HCT116 (cell line): ENCODE measurements around the gene CFAP43.

Experiments
- ATF3 ChIP-seq: IDR thresholded peaks from 2 replicates; pipeline ENCODE4 v1.6.1; 2012
- EGR1 ChIP-seq: IDR thresholded peaks from 2 replicates; pipeline ENCODE4 v1.6.1; 2012; ENCODE audit warnings: low read depth
- EZH2 ChIP-seq: fragments of 200-600 bp; sonication (generic); IDR thresholded peaks from 2 replicates; pipeline ENCODE4 v1.6.1; 2017; ENCODE audit warnings: antibody characterized with exemption, mixed run types
- JUND ChIP-seq: IDR thresholded peaks from 2 replicates; pipeline ENCODE4 v1.6.1; 2012
- MAX ChIP-seq: IDR thresholded peaks from 2 replicates; pipeline ENCODE4 v1.6.1; 2012
- POLR2A ChIP-seq: IDR thresholded peaks from 2 replicates; pipeline ENCODE4 v1.7.0; 2011; ENCODE audit warnings: borderline replicate concordance; ENCODE audit not compliant: insufficient read depth, insufficient read length; ENCODE audit errors: extremely low read depth
- POLR2AphosphoS5 ChIP-seq: IDR thresholded peaks from 2 replicates; pipeline ENCODE4 v1.6.1; 2011; ENCODE audit warnings: mild to moderate bottlenecking, low read depth, low read length, moderate library complexity
- RAD21 ChIP-seq: IDR thresholded peaks from 2 replicates; pipeline ENCODE4 v1.6.1; 2012; ENCODE audit warnings: low read depth, mild to moderate bottlenecking
- SIN3A ChIP-seq: IDR thresholded peaks from 2 replicates; pipeline ENCODE4 v1.6.1; 2012; ENCODE audit warnings: low read depth
- SP1 ChIP-seq: IDR thresholded peaks from 2 replicates; pipeline ENCODE4 v1.6.1; 2012; ENCODE audit warnings: low read depth
- TCF7L2 ChIP-seq: IDR thresholded peaks from 2 replicates; pipeline ENCODE4 v1.7.0; 2011; ENCODE audit warnings: borderline replicate concordance, inconsistent platforms; ENCODE audit not compliant: insufficient read depth, insufficient read length; ENCODE audit errors: extremely low read depth
- ZNF274 ChIP-seq: fragments of 200-500 bp; sonication (Bioruptor generic); IDR thresholded peaks from 2 replicates; pipeline ENCODE4 v1.6.1; 2014; ENCODE audit warnings: mild to moderate bottlenecking, low read depth, low read length, inconsistent platforms
- TF ChIP-seq, protein P1 (sequence below), 3 experiments: fragments of 200-600 bp in 1 of 3; sonication (generic) in 1 of 3; IDR thresholded peaks in 2 of 3; conservative IDR thresholded peaks in 1 of 3; 2 replicates each; pipeline ENCODE4 v1.5.1; 2012 to 2017; ENCODE audit warnings: low read depth in 2 of 3, low read length in 2 of 3, antibody characterized with exemption in 1 of 3, borderline replicate concordance in 1 of 3, control low read depth in 1 of 3, mild to moderate bottlenecking in 1 of 3, mixed read lengths in 1 of 3, mixed run types in 1 of 3, moderate library complexity in 1 of 3; ENCODE audit not compliant: insufficient read depth in 1 of 3

GRCh38 chr10:104144931-104145330 is 87.2 kb downstream of the CFAP43 start:
- TF ChIP-seq POLR2A (no peak), SIN3A (no peak), POLR2AphosphoS5 (no peak), RAD21 (no peak), MAX (no peak), TCF7L2 (no peak), EGR1 (no peak), ATF3 (no peak), EZH2 (no peak), ZNF274 (no peak), SP1 (no peak), JUND (no peak)
- TF ChIP-seq, protein P1, sequence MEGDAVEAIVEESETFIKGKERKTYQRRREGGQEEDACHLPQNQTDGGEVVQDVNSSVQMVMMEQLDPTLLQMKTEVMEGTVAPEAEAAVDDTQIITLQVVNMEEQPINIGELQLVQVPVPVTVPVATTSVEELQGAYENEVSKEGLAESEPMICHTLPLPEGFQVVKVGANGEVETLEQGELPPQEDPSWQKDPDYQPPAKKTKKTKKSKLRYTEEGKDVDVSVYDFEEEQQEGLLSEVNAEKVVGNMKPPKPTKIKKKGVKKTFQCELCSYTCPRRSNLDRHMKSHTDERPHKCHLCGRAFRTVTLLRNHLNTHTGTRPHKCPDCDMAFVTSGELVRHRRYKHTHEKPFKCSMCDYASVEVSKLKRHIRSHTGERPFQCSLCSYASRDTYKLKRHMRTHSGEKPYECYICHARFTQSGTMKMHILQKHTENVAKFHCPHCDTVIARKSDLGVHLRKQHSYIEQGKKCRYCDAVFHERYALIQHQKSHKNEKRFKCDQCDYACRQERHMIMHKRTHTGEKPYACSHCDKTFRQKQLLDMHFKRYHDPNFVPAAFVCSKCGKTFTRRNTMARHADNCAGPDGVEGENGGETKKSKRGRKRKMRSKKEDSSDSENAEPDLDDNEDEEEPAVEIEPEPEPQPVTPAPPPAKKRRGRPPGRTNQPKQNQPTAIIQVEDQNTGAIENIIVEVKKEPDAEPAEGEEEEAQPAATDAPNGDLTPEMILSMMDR (IDR thresholded peaks at IDR 0.05 in 2 of 3, conservative IDR thresholded peaks at IDR 0.05 in 1 of 3; ENCODE audit: borderline replicate concordance in 1 of 3, insufficient read depth in 1 of 3, low read depth in 2 of 3, low read length in 2 of 3), result no peak
